ENCODE measurements around the gene TSHB.

DNA sequence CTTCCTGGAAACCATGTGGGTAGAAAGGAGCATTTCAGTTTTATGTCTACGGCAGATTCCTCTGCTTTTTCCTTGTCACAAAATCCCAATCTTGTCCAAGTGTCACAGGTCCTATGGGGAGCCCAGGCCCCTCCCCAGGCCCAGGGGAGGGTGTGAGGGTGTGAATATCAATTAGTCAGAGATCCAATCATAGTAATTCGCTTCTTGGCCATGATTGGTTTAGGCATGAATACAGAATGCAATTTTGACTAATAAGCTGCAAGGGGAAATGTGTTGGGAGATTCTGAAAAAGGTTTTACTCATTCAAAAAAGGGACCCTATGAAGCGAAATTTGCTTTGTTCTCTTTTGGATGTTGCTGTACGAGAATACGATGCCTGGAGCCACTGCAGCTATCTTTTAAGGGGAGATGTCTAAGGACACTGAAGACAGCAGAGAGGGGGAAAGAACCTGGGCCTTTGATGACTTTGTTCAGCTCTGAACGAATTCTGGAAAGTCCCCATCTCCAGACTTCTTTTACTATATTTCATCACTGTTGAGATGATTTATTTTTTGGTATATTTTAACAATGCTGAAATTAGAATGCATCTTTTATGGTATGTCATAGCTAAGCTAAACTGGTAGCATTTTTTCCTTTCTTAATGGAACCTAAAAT, 41.5 kb downstream of the TSHB start:
- TF ChIP-seq CTCF (IDR thresholded peaks at IDR 0.05) (no peak), POLR2A (IDR thresholded peaks at IDR 0.05) (no peak)
